Retina (tissue), 1 donor: Measurements from ENCODE around the gene CDK14.
"Not testable (repeated sequence)": the region's sequence is repeated elsewhere in the genome, so short reads cannot be mapped to it uniquely, and the experiment has no call there.

ENCODE experiments used
- DNase-seq: peaks from one replicate; pipeline ENCODE4 v3.0.0-alpha.2; 2016

Gene CDK14

GRCh38 chr7:90597563-90598253 lies 1.6 kb downstream of the CDK14 start:
- peak; percentile 12 for DNase-seq

GRCh38 chr7:90599038-90599437 lies 2.9 kb downstream of the CDK14 start:
- DNase-seq, result no peak

GRCh38 chr7:90599892-90600555 lies 3.9 kb downstream of the CDK14 start:
- DNase-seq, result no peak

- no peak for DNase-seq
Measured at GRCh38 chr7:90602303-90602702, 6.2 kb downstream of the CDK14 start.

- DNase-seq, result no peak
Measured at GRCh38 chr7:90603346-90603745, 7.2 kb downstream of the CDK14 start.

GRCh38 chr7:90604383-90604782 lies 8.3 kb downstream of the CDK14 start:
- no peak for DNase-seq

- no peak for DNase-seq
Measured at GRCh38 chr7:90605055-90605454, 8.9 kb downstream of the CDK14 start.

- DNase-seq, result no peak
Measured at GRCh38 chr7:90607196-90607595, 11.1 kb downstream of the CDK14 start.

- DNase-seq, result no peak
Measured at GRCh38 chr7:90610105-90610504, 14.0 kb downstream of the CDK14 start.

GRCh38 chr7:90611115-90611514 lies 15.0 kb downstream of the CDK14 start:
- DNase-seq, result no peak

- no peak for DNase-seq
Measured at GRCh38 chr7:90613088-90613498, 17.0 kb downstream of the CDK14 start.

GRCh38 chr7:90617442-90617841 lies 21.3 kb downstream of the CDK14 start:
- no peak for DNase-seq

GRCh38 chr7:90618876-90619275 lies 22.8 kb downstream of the CDK14 start:
- peak; percentile 14 for DNase-seq

GRCh38 chr7:90621125-90621746 lies 25.1 kb downstream of the CDK14 start:
- no peak for DNase-seq

GRCh38 chr7:90621747-90622140 lies 25.6 kb downstream of the CDK14 start:
- no peak for DNase-seq

GRCh38 chr7:90622670-90623069 lies 26.5 kb downstream of the CDK14 start:
- no peak for DNase-seq

- DNase-seq, result no peak
Measured at GRCh38 chr7:90624225-90624911, 28.2 kb downstream of the CDK14 start.

GRCh38 chr7:90625051-90625450 lies 28.9 kb downstream of the CDK14 start:
- no peak for DNase-seq

- DNase-seq, result peak; percentile 70
Measured at GRCh38 chr7:90625562-90625961, 29.4 kb downstream of the CDK14 start.

GRCh38 chr7:90626013-90626412 lies 29.9 kb downstream of the CDK14 start:
- DNase-seq, result no peak

- DNase-seq, result peak; percentile 44
Measured at GRCh38 chr7:90629297-90629918, 33.3 kb downstream of the CDK14 start.

- DNase-seq, result no peak
Measured at GRCh38 chr7:90631502-90631901, 35.4 kb downstream of the CDK14 start.

- not testable (repeated sequence) for DNase-seq
Measured at GRCh38 chr7:90639683-90640082, 43.6 kb downstream of the CDK14 start.
